GM12878 (cell line): ENCODE data around the gene C1orf198.

ENCODE experiments used
- ATF7 ChIP-seq: fragments of 450-650 bp; IDR thresholded peaks from 2 replicates; pipeline ENCODE4 v1.6.1; 2016; ENCODE audit warnings: low read depth, mild to moderate bottlenecking
- CTCF ChIP-seq, 3 experiments: IDR thresholded peaks in 2 of 3; conservative IDR thresholded peaks in 1 of 3; 2 replicates each; pipeline ENCODE4 v1.5.1; 2011; ENCODE audit warnings: low read depth in 3 of 3, low read length in 3 of 3, mild to moderate bottlenecking in 3 of 3, control low read depth in 2 of 3, moderate library complexity in 2 of 3, inconsistent platforms in 1 of 3, mixed read lengths in 1 of 3; ENCODE audit not compliant: control insufficient read depth in 2 of 3, insufficient read depth in 1 of 3; ENCODE audit errors: extremely low read depth in 1 of 3
- EZH2 ChIP-seq: IDR thresholded peaks from 2 replicates; pipeline ENCODE4 v1.6.1; 2012; ENCODE audit warnings: low read depth, mild to moderate bottlenecking, control low read depth, inconsistent platforms, low read length, borderline replicate concordance; ENCODE audit not compliant: control insufficient read depth
- JUND ChIP-seq: IDR thresholded peaks from 2 replicates; pipeline ENCODE4 v1.6.1; 2012; ENCODE audit warnings: low read depth, mild to moderate bottlenecking, low read length, improper control_type of control experiment, moderate library complexity

GRCh38 chr1:230858236-230858820, 10.0 kb downstream of the C1orf198 start:
- TF ChIP-seq ATF7 (no peak), JUND (no peak), CTCF (IDR thresholded peaks at IDR 0.05 in 2 of 3, conservative IDR thresholded peaks at IDR 0.05 in 1 of 3; ENCODE audit: control insufficient read depth in 2 of 3, extremely low read depth in 1 of 3, insufficient read depth in 1 of 3, low read depth in 3 of 3, low read length in 3 of 3) (no peak), EZH2 (no peak)
